H1 (cell line): ENCODE results near the gene TMEM108. TPM values are rescaled to one million over a fixed set of nuclear protein-coding genes. Genes with fewer than 3 reads are reported as not detected.

Source experiments
- CTCF ChIA-PET: fragments of 300-600 bp; sonication (Branson Sonifier 250); formaldehyde crosslinking; loops from one replicate; lab custom pipeline; 2021; ENCODE audit not compliant: partially characterized antibody; lab: Charles Lee
- POLR2A ChIA-PET: fragments of 300-600 bp; sonication (Branson Sonifier 250); formaldehyde crosslinking; loops from one replicate; lab custom pipeline; 2021; ENCODE audit warnings: inconsistent platforms; ENCODE audit not compliant: partially characterized antibody; lab: Charles Lee
- DNase-seq, 2 experiments: peaks; one replicate each; pipeline versions ENCODE4 v3.0.0 to v3.0.0-alpha.2; 2010 to 2022; ENCODE audit warnings: low spot score in 2 of 2, low read depth in 1 of 2, mixed read lengths in 1 of 2
- FAIRE-seq: peaks from 2 replicates; lab custom pipeline; 2011; peaks lifted over from hg19 to GRCh38; lab: Jason Lieb, UNC
- H2AFZ ChIP-seq: 2 replicates; pipeline ENCODE4 v1.8.1; 2012; ENCODE audit warnings: low read length, inconsistent platforms
- H2AK5ac ChIP-seq: 2 replicates; pipeline ENCODE4 v1.6.1; 2013; ENCODE audit warnings: low read depth, low read length
- H2BK120ac ChIP-seq: replicated peaks from 2 replicates; pipeline ENCODE3; 2013; ENCODE audit warnings: low read depth, low read length, inconsistent platforms
- H2BK12ac ChIP-seq: 2 replicates; pipeline ENCODE4 v1.6.1; 2013; ENCODE audit warnings: low read depth, low read length
- H2BK15ac ChIP-seq: 2 replicates; pipeline ENCODE4 v1.6.1; 2013; ENCODE audit warnings: low read length
- H2BK20ac ChIP-seq: 2 replicates; pipeline ENCODE4 v1.6.1; 2013; ENCODE audit warnings: low read length
- H2BK5ac ChIP-seq: 2 replicates; pipeline ENCODE4 v1.6.1; 2013; ENCODE audit warnings: low read depth, low read length
- H3K14ac ChIP-seq: 2 replicates; pipeline ENCODE4 v1.6.1; 2013; ENCODE audit warnings: inconsistent platforms; ENCODE audit not compliant: insufficient read length
- H3K18ac ChIP-seq: 2 replicates; pipeline ENCODE4 v1.6.1; 2013; ENCODE audit warnings: low read length; ENCODE audit errors: extremely low read depth
- H3K23ac ChIP-seq: 2 replicates; pipeline ENCODE4 v1.6.1; 2013; ENCODE audit warnings: inconsistent platforms; ENCODE audit not compliant: insufficient read length
- H3K23me2 ChIP-seq: 2 replicates; pipeline ENCODE4 v1.6.1; 2013; ENCODE audit warnings: low read depth, low read length
- H3K27ac ChIP-seq: 2 replicates; pipeline ENCODE4 v1.6.1; 2011; ENCODE audit warnings: low read depth, low read length, inconsistent platforms
- H3K27me3 ChIP-seq, 4 experiments: replicated peaks in 1 of 4; 1 replicate in 1 of 4; 2 replicates in 3 of 4; pipeline versions ENCODE4 v1.6.1 to v1.8.1; 2011 to 2013; ENCODE audit warnings: low read length in 3 of 4, mild to moderate bottlenecking in 3 of 4, inconsistent platforms in 2 of 4, mixed read lengths in 2 of 4, moderate library complexity in 1 of 4; ENCODE audit not compliant: control insufficient read depth in 3 of 4, insufficient read depth in 3 of 4; ENCODE audit errors: extremely low read depth in 1 of 4
- H3K36me3 ChIP-seq, 4 experiments: 2 replicates each; pipeline versions ENCODE4 v1.6.1 to v1.8.1; 2011 to 2013; ENCODE audit warnings: mild to moderate bottlenecking in 4 of 4, low read length in 3 of 4, moderate library complexity in 2 of 4, control low read depth in 1 of 4, inconsistent platforms in 1 of 4; ENCODE audit not compliant: insufficient read depth in 4 of 4, control insufficient read depth in 2 of 4
- H3K4ac ChIP-seq: replicated peaks from 2 replicates; pipeline ENCODE3; 2013; ENCODE audit warnings: low read length, low read depth, mixed read lengths, inconsistent platforms; ENCODE audit not compliant: insufficient read length
- H3K4me1 ChIP-seq, 4 experiments: replicated peaks in 1 of 4; 1 replicate in 1 of 4; 2 replicates in 3 of 4; pipeline versions ENCODE4 v1.6.1 to v1.8.1; 2011 to 2013; ENCODE audit warnings: low read length in 3 of 4, inconsistent platforms in 2 of 4, mixed read lengths in 1 of 4; ENCODE audit not compliant: insufficient read depth in 4 of 4, control insufficient read depth in 3 of 4
- H3K4me2 ChIP-seq, 2 experiments: 2 replicates each; pipeline versions ENCODE4 v1.6.1 to v1.8.1; 2011 to 2013; ENCODE audit warnings: low read depth in 2 of 2, low read length in 2 of 2, control low read depth in 1 of 2, inconsistent platforms in 1 of 2, mild to moderate bottlenecking in 1 of 2; ENCODE audit not compliant: insufficient read depth in 1 of 2
- H3K4me3 ChIP-seq, 4 experiments: fragments of 200-600, 300-600 bp in 1 of 4; sonication (generic), shearing (Covaris generic), sonication (Bioruptor Twin) in 1 of 4; 2 replicates each; pipeline versions ENCODE4 v1.5.1 to v1.8.1; 2011 to 2016; ENCODE audit warnings: low read length in 4 of 4, low read depth in 3 of 4, control low read depth in 2 of 4, inconsistent platforms in 2 of 4, mild to moderate bottlenecking in 2 of 4, mixed read lengths in 1 of 4, moderate library complexity in 1 of 4; ENCODE audit not compliant: insufficient read depth in 2 of 4; ENCODE audit errors: extremely low read depth in 1 of 4
- H3K56ac ChIP-seq: replicated peaks from 2 replicates; pipeline ENCODE3; 2013; ENCODE audit warnings: low read depth, mild to moderate bottlenecking, mixed read lengths, low read length, inconsistent platforms; ENCODE audit not compliant: insufficient read length
- H3K79me1 ChIP-seq: 2 replicates; pipeline ENCODE4 v1.6.1; 2013; ENCODE audit warnings: low read depth, low read length, control low read depth
- H3K79me2 ChIP-seq, 2 experiments: 2 replicates each; pipeline versions ENCODE4 v1.6.1 to v1.8.1; 2012 to 2013; ENCODE audit warnings: low read length in 2 of 2, mild to moderate bottlenecking in 2 of 2, inconsistent platforms in 1 of 2; ENCODE audit not compliant: insufficient read depth in 2 of 2, control insufficient read depth in 1 of 2
- H3K9ac ChIP-seq, 4 experiments: replicated peaks in 1 of 4; 1 replicate in 1 of 4; 2 replicates in 3 of 4; pipeline versions ENCODE4 v1.6.1 to v1.8.1; 2011 to 2013; ENCODE audit warnings: low read depth in 3 of 4, low read length in 3 of 4, control low read depth in 2 of 4, mild to moderate bottlenecking in 2 of 4, moderate library complexity in 2 of 4, inconsistent platforms in 1 of 4; ENCODE audit errors: extremely low read depth in 1 of 4
- H3K9me3 ChIP-seq, 2 experiments: 2 replicates each; pipeline versions ENCODE4 v1.6.1 to v1.8.1; 2012 to 2013; ENCODE audit warnings: mild to moderate bottlenecking in 2 of 2, moderate library complexity in 2 of 2, control low read depth in 1 of 2, inconsistent platforms in 1 of 2, low read depth in 1 of 2, low read length in 1 of 2, mixed read lengths in 1 of 2; ENCODE audit not compliant: insufficient read depth in 2 of 2
- H4K20me1 ChIP-seq, 2 experiments: replicated peaks in 1 of 2; 2 replicates each; pipeline versions ENCODE3 to v1.8.1; 2011 to 2013; ENCODE audit warnings: inconsistent platforms in 2 of 2, low read length in 2 of 2, mild to moderate bottlenecking in 1 of 2; ENCODE audit not compliant: insufficient read depth in 2 of 2, control insufficient read depth in 1 of 2
- H4K5ac ChIP-seq: 2 replicates; pipeline ENCODE4 v1.6.1; 2013; ENCODE audit warnings: low read length, low read depth, mixed read lengths, inconsistent platforms; ENCODE audit not compliant: insufficient read length
- H4K8ac ChIP-seq: 2 replicates; pipeline ENCODE4 v1.8.0; 2013; ENCODE audit warnings: mild to moderate bottlenecking, moderate library complexity, low read length, inconsistent platforms; ENCODE audit not compliant: insufficient read depth; ENCODE audit errors: extremely low read depth
- H4K91ac ChIP-seq: replicated peaks from 2 replicates; pipeline ENCODE3; 2013; ENCODE audit warnings: low read length, mixed read lengths, inconsistent platforms; ENCODE audit not compliant: insufficient read length
- ATF3 ChIP-seq: IDR thresholded peaks from 2 replicates; pipeline ENCODE4 v1.6.1; 2011; ENCODE audit warnings: low read depth, mild to moderate bottlenecking, low read length; ENCODE audit not compliant: insufficient read depth
- BCL11A ChIP-seq, 2 experiments: IDR thresholded peaks; one replicate each; pipeline ENCODE4 v1.6.1; 2011; ENCODE audit warnings: low read depth in 2 of 2, low read length in 2 of 2, mild to moderate bottlenecking in 2 of 2
- CHD1 ChIP-seq: IDR thresholded peaks from 2 replicates; pipeline ENCODE4 v1.6.1; 2012; ENCODE audit warnings: low read depth, low read length, improper control_type of control experiment
- CREB1 ChIP-seq: IDR thresholded peaks from 2 replicates; pipeline ENCODE4 v1.6.1; 2012; ENCODE audit warnings: inconsistent platforms
- E2F6 ChIP-seq: IDR thresholded peaks from 2 replicates; pipeline ENCODE4 v1.6.1; 2012; ENCODE audit warnings: inconsistent platforms
- EGR1 ChIP-seq: IDR thresholded peaks from 2 replicates; pipeline ENCODE4 v1.6.1; 2011; ENCODE audit warnings: low read depth, low read length, borderline replicate concordance
- GTF2F1 ChIP-seq: IDR thresholded peaks from 2 replicates; pipeline ENCODE4 v1.6.1; 2012; ENCODE audit warnings: low read depth, low read length, improper control_type of control experiment, borderline replicate concordance
- KDM4A ChIP-seq: IDR thresholded peaks from one replicate; pipeline ENCODE4 v1.7.1; 2012; ENCODE audit warnings: low read depth, mild to moderate bottlenecking, moderate library complexity, low read length, inconsistent platforms; ENCODE audit not compliant: severe bottlenecking
- POU5F1 ChIP-seq: IDR thresholded peaks from 2 replicates; pipeline ENCODE4 v1.6.1; 2011; ENCODE audit warnings: low read depth, mild to moderate bottlenecking, low read length, moderate library complexity
- RFX5 ChIP-seq: IDR thresholded peaks from 2 replicates; pipeline ENCODE4 v1.6.1; 2011; ENCODE audit warnings: low read depth, low read length, improper control_type of control experiment, borderline replicate concordance
- SIN3A ChIP-seq, 2 experiments: IDR thresholded peaks in 1 of 2; conservative IDR thresholded peaks in 1 of 2; 2 replicates each; pipeline ENCODE4 v1.6.1; 2011 to 2012; ENCODE audit warnings: low read length in 2 of 2, improper control_type of control experiment in 1 of 2, low read depth in 1 of 2, mild to moderate bottlenecking in 1 of 2
- SIRT6 ChIP-seq: IDR thresholded peaks from one replicate; pipeline ENCODE4 v1.7.1; 2012; ENCODE audit warnings: low read length, inconsistent platforms
- SP2 ChIP-seq: IDR thresholded peaks from 2 replicates; pipeline ENCODE4 v1.6.1; 2012; ENCODE audit warnings: mild to moderate bottlenecking, low read length, inconsistent platforms
- YY1 ChIP-seq: IDR thresholded peaks from 2 replicates; pipeline ENCODE4 v1.6.1; 2011; ENCODE audit warnings: low read depth, mild to moderate bottlenecking, low read length
- WGBS, 2 experiments: shearing (Covaris generic) in 1 of 2; methylation state at CpG; one replicate each; pipeline versions ENCODE4 v1.1.6 to v1.1.7; 2013 to 2015; ENCODE audit warnings: low lambda C conversion rate in 2 of 2, mixed read lengths in 2 of 2, inconsistent platforms in 1 of 2, low coverage in 1 of 2, missing lambda C conversion rate in 1 of 2; ENCODE audit not compliant: insufficient replicate concordance in 2 of 2, insufficient coverage in 1 of 2, insufficient read length in 1 of 2; ENCODE audit errors: extremely low coverage in 1 of 2, missing lambda C conversion rate in 1 of 2; 5-methylcytosine and 5-hydroxymethylcytosine counted together
- polyA plus RNA-seq, 7 experiments: library from polyadenylated mRNA; depleted of rRNA in 3 of 7; stranded (reverse) in 5 of 7; unstranded in 2 of 7; fragments of >200 nt in 5 of 7; fragments of 200-250 nt in 2 of 7; gene quantifications; 1 replicate in 5 of 7; 2 replicates in 1 of 7; 4 replicates in 1 of 7; pipeline versions ENCODE4 v1.2.1 to v1.2.3, GENCODE V29; 2011 to 2013; ENCODE audit warnings: missing spikeins in 2 of 7, mixed read lengths in 2 of 7
- total RNA-seq: library from RNA; stranded (reverse); fragmentation: NEBNext Ultra II Directional; extraction: Animal tissue kit (Norgen Biotek cat#: 25700); gene quantifications from 2 replicates; pipeline ENCODE4 v1.2.1, GENCODE V29; 2021

The TMEM108 gene
- total and polyA plus RNA-seq, 2 of the 8 experiments (the other 6 are each of a cell fraction or from before 2014, with no cell fraction given), result 14.3 to 16.2 TPM

- Histone ChIP-seq H3K9me3 (no peaks in the 10 kb centered on the region; a peak in 1 of 4 replicates), H2BK12ac (no peak overlapping the region), H3K4me3 (no peak overlapping the region), H2BK5ac (no peak overlapping the region), H3K18ac (no peak overlapping the region), H4K8ac (no peak overlapping the region), H3K56ac (no peak overlapping the region), H3K4me1 (no peaks in the 10 kb centered on the region), H3K27ac (no peak overlapping the region), H2AK5ac (no peak overlapping the region), H3K14ac (no peak overlapping the region), H2BK20ac (no peak overlapping the region), H4K20me1 (no peaks in the 10 kb centered on the region), H3K4me2 (no peak overlapping the region), H3K23me2 (no peaks in the 10 kb centered on the region), H3K36me3 (no peaks in the 10 kb centered on the region; a peak in 1 of 8 replicates), H2BK15ac (no peak overlapping the region), H4K5ac (no peak overlapping the region), H3K27me3 (no peaks in the 10 kb centered on the region), H2BK120ac (no peak overlapping the region), H3K79me1 (peaks cover 6% of the 10 kb centered on the region; the same call in 1 of the 2 replicates), H3K4ac (no peak overlapping the region), H3K9ac (no peak overlapping the region), H4K91ac (no peak overlapping the region), H3K79me2 (no peaks in the 10 kb centered on the region)
- FAIRE-seq (no peak), DNase-seq (no peak)
- WGBS, 2 experiments, result 87% methylated on average over 7 of the region's 7 CpGs; no CpG with 5 or more reads in 1 of the 2 experiments
- CTCF ChIA-PET, result no interaction called here
- POLR2A ChIA-PET, result no interaction called here
- TF ChIP-seq E2F6 (no peak), SIRT6 (no peak), SP2 (no peak), CHD1 (no peak), EGR1 (no peak), YY1 (no peak), POU5F1 (no peak), KDM4A (no peak), RFX5 (no peak), GTF2F1 (no peak), ATF3 (no peak), SIN3A (conservative IDR thresholded peaks at IDR 0.05 in 1 of 2, IDR thresholded peaks at IDR 0.05 in 1 of 2; ENCODE audit: low read depth in 1 of 2, low read length in 2 of 2) (no peak), CREB1 (no peak), BCL11A (IDR thresholded peaks at IDR 0.05; ENCODE audit: low read depth in 2 of 2, low read length in 2 of 2) (no peak)
- TF ChIP-seq, all 59 proteins: peak for 0
- H2AFZ ChIP-seq, result no peak overlapping the region
- no peak overlapping the region for H3K23ac ChIP-seq
Measured at GRCh38 chr3:133081016-133081415, 42.8 kb downstream of the TMEM108 start.
